Stimulated activated CD4-positive, alpha-beta T cell treated with anti-CD3 and anti-CD28 coated beads, Interleukin-4, amount 100 ng/mL, for 4 hours (primary cell): Measurements from ENCODE around the gene CRBN.

Experiments used
- DNase-seq, 2 experiments: peaks; one replicate each; pipeline ENCODE4 v3.0.0-alpha.2; 2020

The CRBN gene

DNA sequence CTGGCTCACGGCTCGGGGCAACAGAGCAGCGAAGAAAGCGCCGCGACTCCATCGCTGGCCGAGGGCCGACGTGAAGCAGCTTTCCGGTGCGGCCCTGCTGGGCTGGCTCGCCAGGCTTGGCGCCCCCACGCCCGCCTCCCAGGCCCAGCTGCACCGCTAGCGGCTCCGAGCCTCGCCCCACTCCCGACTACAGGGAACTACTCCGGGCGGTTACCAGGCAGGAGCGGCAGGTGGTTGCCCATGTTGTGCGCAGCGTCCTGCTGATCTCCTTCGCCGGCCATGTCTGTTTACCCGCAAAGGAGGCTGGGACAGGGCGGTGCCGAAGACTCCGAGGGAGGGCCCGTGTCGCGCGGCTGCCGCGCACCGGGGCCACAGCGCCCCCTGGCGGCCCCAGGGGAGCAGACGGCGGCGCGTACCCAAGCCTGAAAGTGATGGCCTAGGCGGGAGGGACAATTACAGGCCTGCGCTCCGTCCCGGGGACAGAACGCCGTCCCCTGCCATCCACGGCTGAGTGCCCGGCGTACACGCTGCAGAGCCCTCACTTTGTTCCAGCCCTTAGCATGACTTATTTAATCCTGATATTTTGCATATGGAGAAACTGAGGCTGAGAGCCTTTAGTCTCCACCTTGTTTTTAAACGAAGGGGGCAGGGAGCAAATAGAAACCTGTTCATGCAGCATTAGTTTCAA is at the start of gene CRBN:
Gene CRBN (minus strand): TSS at position 285 of the 688 bp plus-strand sequence. CDS start 4 bp downstream, at position 281.
- peak; percentile 84 for DNase-seq

DNA sequence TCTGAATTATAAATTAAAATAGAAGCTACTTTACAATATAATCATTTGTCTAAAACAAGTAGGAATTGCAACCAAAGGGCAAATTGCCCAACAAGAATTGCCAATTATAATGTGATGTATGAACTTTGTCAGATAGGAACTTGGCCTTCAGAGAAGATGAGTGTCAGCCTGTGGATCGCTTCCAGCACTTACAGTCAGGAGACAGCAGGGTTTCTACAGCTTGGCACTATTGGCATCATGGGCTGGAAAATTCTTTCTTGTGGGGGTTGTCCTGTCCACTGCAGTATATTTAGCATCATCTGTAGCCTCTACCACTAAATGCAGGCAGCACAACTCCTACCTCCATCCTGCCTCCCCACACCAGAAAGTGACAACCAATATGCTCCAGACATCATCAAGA is 48.1 kb upstream of the CRBN start:
- no peak for DNase-seq

DNA sequence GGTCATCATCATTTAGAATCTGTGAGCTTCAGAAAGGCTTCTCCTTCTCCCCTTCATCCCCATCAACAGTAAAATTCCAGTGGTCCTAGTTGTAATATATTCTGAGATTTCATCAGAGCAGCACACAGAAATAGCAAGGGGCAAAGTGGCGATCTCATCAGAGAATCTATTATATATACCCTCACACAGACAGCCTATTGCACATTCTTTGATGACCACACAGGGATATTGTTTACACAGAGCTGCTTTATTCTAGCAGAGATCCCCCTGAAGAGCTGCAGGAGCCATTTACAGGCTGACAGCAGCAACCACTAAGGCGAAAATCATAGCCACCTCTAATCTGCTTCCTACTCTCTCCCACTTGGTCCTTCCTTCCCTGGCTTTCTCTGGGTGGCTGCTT is 42.0 kb upstream of the CRBN start:
- DNase-seq, result no peak

DNA sequence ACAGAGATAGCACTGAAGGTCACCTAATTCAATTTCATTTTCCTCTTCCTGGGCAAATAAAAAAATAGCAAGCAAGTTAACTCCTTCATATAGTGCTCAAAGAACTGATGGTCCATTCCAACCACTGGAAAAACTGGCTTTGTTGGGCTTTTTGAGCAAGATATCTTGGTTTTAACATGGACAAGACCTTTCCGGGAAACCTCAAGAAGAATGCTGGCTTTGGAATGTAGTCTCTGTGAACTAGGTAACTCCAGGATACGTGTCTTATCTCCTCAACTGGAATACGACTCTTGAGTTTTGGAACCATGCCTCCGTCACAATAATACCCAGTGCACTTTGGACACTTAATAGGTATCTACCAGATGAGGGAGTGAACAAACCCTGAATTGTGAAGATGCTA is 36.9 kb upstream of the CRBN start:
- no peak for DNase-seq

DNA sequence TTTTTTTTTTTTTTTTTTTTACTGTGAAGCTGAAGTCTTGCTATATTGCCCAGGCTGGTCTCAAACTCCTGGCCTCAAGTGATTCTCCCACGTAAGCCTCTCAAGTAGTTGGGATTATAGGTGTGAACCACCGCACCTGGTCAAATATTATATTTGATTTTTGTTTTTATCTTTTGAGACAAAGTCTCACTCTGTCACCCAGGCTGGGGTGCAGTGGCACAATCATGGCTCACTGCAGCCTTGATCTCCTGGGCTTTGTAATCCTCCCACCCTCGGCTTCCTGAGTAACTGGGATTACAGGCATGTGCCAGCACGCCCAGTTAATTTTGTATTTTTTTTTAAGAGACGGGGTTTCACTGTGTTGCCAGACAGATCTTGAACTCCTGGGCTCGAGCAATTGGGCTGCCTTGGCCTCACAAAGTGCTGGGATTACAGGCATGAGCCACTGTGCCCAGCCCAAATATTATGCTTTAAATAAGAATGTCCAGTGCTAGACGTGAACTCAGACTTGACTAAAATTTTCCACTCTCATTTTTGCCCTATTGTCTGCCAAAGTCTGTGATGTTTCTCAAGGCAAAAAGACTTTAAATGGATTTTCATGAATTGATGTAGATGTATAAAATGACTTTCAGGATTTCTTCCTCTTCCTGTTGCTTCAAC is 33.4 kb upstream of the CRBN start:
- no peak for DNase-seq

DNA sequence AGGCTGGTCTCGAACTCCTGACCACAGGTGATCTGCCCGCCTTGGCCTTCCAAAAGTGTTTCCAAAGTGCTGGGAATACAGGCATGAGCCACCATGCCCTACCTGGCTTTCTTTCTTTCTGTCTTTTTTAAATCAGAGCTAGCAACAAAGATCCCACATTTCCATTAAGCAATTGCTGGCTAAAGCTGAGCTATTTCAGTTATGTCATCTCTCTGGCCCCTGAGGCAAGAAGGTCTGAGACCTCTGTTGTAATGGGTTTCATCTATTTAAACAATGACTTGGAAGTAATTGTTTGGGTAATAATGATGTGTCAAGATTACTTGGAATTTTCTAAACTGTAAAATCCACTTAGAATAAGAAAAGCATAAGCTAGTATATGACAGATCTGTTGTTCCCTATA is 30.2 kb upstream of the CRBN start:
- DNase-seq, result no peak

DNA sequence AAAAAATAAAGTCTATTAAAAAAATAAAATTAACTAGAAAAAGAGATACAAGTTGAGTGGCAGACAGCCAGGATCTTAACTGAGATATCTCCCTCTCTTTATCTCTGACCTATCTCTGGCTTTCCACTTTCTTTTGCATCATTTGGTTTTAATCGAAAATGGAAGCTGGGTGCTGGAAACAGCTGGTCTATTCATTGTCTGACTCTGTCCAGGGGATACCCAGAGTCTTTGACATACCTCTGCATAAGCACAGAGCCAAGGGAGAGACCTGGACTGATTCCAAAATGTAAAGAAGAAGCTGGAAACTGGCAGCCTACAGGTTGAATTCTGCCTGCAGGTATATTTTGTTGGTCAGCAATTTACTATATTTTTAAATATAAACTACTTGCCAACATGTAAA is 29.6 kb upstream of the CRBN start:
- no peak for DNase-seq

DNA sequence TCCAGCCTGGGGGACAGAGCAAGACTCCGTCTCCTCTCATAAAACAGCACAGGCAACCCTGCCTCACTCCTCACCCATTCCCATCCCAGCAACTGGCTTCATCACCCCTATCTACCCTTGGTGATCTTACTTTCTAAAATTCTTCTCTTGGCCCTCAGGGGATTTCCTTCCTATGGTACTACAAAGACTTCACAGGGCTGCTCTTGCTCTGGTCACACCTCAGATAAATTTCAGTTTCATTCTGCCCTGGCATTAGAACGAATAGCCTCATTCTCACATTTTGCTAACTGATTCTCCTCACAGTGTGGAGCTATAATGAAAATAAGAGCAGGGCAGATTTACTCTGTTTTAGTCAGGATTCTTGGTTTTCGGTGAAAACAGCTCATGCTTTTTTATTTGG is 22.1 kb upstream of the CRBN start:
- no peak for DNase-seq

DNA sequence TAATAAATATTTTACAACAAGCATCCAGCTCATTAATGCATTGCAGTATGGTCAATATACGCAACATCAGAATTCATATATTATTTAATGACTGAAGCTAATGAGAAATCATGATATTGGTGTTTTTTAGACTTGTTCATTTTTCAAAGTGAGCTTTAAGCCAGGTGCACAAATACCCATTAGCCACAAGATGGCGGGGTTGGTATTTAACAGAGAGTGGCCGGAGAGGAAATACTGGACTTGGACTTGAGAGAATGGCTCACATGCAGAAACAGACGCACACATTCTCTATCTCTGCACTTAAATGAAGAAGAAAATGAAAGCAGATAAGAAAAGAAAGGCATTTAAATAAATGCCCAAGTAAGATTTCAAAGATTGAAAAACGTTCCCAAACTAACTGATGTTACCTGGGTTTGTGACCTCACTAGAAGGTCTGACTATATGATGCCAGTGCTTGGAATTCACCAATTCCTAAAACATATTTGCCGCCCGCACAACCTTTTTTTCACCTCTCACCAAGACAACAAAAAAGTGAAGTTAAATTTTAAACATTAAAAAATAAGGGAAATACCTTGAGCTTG is 21.2 kb upstream of the CRBN start:
- DNase-seq, result no peak

DNA sequence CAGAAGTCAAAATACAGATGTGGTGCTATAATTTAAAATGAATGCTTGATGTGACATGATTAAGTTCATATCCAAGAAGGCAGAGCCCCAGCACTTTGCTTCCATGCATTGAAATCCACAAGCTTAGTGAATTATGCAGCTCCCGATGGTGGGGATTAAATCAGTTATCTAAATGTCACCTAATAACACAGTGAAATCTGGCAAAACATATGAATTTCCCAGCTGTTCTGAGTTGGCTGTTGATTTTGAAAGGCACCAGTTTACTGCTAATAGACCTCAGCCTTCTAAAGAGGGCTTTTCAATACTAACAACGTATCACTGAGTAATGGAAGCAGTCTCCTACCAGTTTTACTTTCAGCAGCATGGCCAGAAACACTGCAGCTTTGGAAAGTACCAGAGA is 19.8 kb upstream of the CRBN start:
- no peak for DNase-seq

DNA sequence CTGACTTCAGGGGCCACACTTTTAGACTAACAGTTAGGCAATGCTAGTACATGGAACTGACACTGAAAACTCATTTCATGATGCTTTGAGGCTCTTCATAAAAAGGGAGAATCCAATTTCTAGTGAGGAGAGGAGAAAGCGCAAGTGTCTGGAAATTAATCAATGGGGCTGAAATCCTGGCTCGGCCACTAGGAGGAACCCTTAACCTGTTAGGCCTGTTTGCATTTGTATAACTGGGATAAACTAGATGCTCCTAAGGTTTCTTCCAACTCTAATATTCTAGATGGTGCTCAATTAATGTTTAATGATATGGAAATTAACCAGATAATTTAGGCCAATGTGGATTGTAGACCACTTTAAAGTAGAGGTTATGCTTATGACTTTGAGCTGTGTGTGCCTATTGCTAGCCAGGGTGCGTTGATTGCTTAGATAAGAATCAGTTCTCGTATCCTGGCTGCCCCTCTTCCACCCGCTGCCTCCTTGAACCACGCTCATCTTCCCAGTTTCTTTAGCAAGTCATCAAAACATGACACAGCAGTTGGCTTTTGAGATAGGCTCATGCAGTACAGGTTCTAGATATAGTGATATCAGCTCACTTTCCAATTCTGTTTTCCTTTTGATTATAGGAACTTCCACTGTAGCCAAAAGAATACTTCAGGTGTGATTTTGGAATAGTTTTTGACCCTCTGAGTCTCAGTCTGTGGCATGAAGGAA is 16.8 kb upstream of the CRBN start:
- DNase-seq, result no peak

DNA sequence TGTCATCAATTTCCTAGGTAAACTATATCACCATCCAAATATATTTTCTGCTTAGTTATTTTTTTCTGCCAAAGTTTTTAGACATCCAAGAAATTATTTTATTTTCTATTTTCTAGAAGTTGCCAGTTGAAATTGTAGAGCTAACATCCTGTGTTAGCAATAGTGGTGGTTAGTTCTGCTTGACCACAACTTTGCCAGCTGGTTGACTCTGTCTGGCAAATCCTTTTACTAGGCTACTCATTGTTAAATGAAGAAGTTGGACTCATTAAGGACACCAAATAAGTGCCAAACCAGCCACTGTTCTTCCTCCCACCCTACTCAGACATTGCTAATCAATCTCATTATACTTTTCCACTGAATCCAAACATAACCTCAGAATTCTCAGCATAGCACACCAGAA is 15.4 kb upstream of the CRBN start:
- no peak for DNase-seq

DNA sequence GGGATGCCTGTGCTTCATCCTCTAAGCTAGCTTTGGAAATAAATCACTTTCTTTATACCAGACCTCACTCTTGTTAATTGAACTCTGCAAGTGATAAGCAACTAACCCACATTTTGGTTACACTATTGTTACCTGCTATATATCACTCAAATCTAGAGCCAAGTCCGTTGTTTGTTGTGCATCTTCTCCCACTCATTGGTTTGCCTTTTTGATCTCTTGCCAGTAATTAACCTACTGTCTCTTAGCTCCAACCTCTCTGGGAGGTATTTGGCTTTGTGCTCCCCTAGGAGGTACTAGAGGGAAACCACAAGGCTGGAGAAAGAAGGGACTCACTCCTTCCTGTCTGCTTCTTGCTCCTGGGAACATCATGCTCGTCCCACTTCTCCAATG is 12.8 kb upstream of the CRBN start:
- no peak for DNase-seq

DNA sequence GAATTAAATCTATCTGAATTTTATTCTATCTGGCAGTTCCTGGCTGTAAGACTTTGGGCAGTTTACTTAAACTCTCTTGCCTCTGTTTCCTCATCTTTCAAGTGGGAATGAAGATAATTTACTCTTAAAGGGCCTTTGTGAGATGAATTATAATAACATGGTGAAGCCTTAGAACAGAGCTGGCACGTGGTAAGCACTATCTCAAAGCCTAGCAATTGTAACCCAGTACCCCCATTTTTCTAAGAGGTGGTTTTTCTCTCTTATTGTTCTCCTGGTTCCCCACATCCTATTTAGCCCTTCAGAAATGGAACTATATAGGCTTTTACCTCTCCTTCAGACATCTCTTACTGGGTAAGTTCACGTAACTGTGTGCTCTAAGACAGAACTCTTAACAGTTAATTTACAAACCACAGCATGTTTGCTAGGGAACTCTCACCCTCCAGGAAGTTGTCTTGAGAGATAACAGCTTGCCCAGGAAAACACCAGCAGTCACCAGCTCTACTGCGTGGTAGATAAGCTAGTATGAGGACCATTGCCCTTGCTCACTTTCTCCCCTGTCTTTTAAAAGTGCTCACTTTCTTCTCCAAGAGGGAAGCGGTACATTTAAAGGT is 12.3 kb upstream of the CRBN start:
- no peak for DNase-seq

DNA sequence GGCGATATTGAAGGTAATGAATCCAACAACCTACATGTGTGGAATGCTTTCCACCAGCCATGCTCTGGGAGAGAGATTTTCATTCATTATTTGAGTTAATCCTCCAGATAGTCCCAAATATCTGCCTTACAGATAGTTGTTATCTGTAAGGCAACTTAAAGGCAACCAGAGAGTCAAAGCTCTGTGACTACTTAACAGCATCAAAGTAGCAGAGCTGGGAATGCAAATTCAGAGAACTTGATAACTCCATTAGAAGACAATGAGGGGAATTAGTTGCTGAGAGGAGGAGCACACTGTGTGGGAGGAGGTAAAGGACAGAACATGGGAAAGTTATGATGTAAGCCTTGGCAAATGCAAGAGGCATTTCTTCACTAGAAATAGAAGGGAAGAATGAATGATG is 10.5 kb upstream of the CRBN start:
- no peak for DNase-seq

DNA sequence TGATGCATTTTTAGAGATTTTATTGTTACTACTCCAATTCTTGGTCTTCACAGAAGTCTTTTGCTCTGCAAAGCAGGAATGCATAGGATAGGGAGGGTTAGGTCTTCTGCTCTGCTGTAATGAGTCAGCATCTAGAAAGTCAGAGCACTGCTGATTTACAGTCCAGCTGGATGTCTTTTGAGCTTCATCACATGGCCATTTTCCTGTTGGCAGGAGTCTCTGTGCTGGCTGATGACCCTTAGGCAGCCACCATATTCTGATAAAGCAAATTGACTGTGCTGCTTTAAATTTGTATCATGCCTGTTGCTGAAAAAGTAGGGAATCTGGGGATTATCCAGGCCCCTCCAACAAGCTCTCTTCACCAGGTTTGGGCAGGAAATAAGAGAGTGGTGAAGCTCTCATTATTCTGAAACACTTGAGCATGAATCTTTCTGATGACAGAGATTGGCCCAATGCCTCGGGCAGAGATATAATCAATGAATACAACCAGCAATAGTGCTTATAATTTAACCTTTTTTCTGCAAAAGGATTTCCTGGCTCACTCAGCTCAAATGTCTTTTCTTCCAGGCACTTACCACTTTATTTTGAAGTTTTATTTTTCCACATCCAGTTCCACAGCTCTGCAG is 9.7 kb upstream of the CRBN start:
- no peak for DNase-seq

DNA sequence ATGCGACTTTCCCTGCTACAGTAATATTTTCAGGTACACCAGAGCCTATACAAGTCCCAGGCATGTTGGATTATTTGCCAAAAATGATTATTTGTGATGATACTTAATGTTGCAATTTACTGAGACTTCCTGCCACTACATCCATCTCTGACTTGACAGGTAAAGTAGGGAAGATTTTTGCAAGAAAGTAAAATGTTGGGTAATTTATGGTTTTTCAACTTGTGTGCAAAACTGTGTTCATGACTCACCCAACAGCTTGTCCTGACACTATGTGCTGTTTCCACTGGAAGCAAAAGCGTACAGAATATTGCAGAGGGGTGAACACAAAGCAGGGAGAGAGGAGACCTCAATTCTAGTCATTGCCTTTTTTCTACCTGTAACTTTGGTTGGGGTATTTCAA is 5.4 kb upstream of the CRBN start:
- DNase-seq, result no peak

DNA sequence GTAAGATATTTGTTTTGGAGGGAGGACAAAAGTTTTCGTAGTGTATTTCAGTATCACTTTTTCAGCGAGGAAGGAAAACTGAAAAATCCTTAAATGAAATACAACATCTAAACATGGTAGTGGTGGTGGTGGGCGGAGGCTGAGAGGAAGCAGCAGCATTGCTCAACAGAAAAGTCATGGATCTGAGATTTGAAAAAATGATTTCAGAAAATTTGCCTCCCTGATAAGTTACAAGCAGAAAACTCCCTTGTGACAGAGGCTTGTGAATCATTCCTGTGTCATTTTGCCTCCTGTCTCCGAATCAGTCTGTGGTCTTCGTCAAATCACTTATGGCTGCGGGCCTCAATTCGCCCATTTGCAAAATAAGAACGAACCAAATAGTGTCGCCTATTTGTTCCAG is 965 bp upstream of the CRBN start:
- DNase-seq, result no peak

DNA sequence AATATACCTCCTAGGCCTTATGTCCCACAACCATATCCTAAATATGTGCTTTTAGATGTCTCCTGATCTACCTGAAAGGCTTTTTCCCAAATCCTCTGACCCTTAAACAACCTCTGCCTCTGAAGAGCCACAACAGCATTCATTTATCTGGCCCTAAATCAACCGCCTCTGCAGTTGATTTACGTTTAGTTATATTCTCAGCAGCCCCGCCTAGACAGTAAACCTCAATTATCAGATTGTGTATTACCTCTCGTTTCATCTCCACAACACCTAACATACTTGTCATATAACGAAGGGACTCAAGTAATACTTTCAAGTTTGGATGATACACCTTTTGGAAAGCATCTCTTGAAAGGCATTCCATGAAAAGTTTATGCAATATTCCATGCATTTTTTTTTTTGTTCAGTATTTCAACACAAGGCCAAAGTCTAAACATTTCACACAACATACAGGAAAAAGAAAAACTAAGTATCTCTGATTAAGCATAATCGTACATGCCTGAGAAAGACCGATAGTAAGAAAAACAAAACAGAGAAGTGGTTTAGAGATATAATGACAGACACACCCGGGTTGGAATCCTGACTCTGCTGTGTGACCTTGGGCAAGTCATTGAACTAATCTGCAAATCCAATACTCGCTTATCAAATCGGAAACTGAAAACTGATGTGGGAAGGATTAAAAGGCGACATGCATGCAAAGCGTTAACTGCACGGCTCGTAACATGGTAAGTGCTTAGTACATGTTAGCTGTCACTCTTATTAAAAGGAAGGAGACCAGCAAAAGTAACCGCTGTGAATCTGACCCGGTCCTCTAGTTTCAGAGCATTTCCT is 778 bp downstream of the CRBN start:
- no peak for DNase-seq

DNA sequence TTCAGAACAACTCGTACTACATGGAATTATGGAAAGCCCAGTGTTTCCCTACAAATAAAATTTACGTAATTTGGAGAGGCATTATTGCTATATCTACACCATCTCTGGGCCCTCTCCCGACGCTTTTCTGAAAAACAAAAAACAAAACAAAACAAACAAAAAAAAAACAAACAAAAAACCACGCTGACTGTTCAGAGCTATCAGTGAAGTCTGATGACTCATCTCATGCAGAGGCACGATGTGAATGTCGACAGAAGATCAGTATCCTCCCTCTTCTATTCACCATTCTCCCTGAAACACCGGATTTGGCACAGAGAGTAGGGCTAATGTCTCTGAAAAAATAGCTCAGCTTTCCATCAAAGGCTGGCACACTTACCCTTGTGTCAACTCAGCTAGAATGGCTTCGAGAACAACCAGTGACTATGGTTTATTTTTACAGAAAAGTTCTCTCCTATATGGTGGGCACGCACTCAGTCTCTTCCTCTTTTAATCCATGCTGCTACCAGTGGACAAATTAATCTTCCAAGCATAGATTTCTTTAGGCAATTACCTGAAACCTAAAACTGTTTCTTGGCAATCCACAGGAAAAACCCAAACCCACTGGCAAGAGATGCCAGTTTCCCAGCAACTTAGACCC is 1.5 kb downstream of the CRBN start:
- DNase-seq, result no peak

DNA sequence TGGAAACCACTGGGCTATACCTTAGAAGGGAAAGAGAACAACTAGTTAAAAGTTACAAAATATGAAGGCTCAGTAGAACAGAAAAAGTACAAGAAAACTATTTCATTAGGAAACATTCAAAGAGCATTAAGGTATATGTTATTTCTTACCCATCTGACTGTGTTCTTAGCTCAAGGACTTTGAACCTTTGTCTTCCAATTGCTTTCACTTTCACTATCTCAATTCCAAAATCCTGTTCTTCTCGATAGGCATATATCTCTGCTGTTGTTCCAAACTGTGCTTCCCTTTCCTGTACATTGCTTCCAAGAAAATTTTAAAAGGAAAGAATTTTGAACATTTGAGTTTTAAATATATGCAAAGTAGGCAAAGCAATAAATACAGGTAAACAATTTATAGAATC is 6.9 kb downstream of the CRBN start:
- DNase-seq, result no peak

DNA sequence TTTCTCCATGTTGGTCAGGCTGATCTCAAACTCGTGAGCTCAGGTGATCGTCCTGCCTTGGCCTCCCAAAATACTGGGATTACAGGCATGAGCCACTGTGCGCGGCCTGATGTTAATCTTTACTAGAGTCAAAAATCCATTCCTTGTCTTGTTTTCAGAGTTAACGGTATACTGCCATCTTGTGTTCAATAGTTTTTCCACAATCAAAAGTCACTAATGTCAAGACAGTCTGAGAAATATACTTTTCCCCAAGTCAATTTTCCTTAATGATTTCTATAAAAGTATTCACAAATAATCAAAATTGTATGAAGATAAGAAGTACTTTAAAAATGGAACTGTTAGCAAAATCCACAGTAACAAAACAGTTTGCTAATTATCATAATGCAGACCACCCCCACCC is 8.5 kb downstream of the CRBN start:
- no peak for DNase-seq
